Mesendoderm (in vitro differentiated cells): ENCODE measurements around the gene HEY2.
A peak's percentile ranks its signal among the peaks of the same experiment; 100 is the strongest.

Source experiments
- DNase-seq: peaks from one replicate; pipeline ENCODE4 v3.0.0; 2013
- H2AK5ac ChIP-seq: 2 replicates; pipeline ENCODE4 v1.6.1; 2013; ENCODE audit warnings: low read length, inconsistent platforms
- H2BK120ac ChIP-seq: 2 replicates; pipeline ENCODE4 v1.6.1; 2013; ENCODE audit warnings: low read depth, mild to moderate bottlenecking, low read length, moderate library complexity, mixed read lengths
- H2BK15ac ChIP-seq: replicated peaks from 2 replicates; pipeline ENCODE4 v1.6.1; 2013; ENCODE audit warnings: low read depth, mild to moderate bottlenecking, moderate library complexity
- H2BK5ac ChIP-seq: 2 replicates; pipeline ENCODE4 v1.6.1; 2013; ENCODE audit warnings: low read length, inconsistent platforms
- H3K18ac ChIP-seq: 2 replicates; pipeline ENCODE4 v1.6.1; 2013; ENCODE audit warnings: mild to moderate bottlenecking, low read length, mixed read lengths
- H3K23ac ChIP-seq: one replicate; pipeline ENCODE4 v1.6.1; 2013; ENCODE audit warnings: low read length
- H3K27ac ChIP-seq: 2 replicates; pipeline ENCODE4 v1.5.1; 2013; ENCODE audit warnings: low read depth, mild to moderate bottlenecking, inconsistent platforms, low read length, moderate library complexity
- H3K27me3 ChIP-seq: 2 replicates; pipeline ENCODE4 v1.6.1; 2013; ENCODE audit warnings: low read length, control low read depth, mild to moderate bottlenecking, inconsistent platforms; ENCODE audit not compliant: insufficient read depth, poor library complexity
- H3K36me3 ChIP-seq: 2 replicates; pipeline ENCODE4 v1.6.1; 2013; ENCODE audit warnings: low read length, inconsistent platforms; ENCODE audit not compliant: control insufficient read depth, insufficient read depth
- H3K4ac ChIP-seq: one replicate; pipeline ENCODE4 v1.6.1; 2013; ENCODE audit warnings: low read depth, mild to moderate bottlenecking, low read length, moderate library complexity
- H3K4me1 ChIP-seq: 2 replicates; pipeline ENCODE4 v1.6.1; 2013; ENCODE audit warnings: low read depth, low read length, inconsistent platforms; ENCODE audit not compliant: control insufficient read depth
- H3K4me2 ChIP-seq: 2 replicates; pipeline ENCODE4 v1.6.1; 2013; ENCODE audit warnings: low read length
- H3K4me3 ChIP-seq: 2 replicates; pipeline ENCODE4 v1.5.1; 2013; ENCODE audit warnings: mild to moderate bottlenecking, low read length
- H3K56ac ChIP-seq: one replicate; pipeline ENCODE4 v1.6.1; 2013; ENCODE audit warnings: low read length
- H3K79me1 ChIP-seq: 2 replicates; pipeline ENCODE4 v1.6.1; 2013; ENCODE audit warnings: low read length, inconsistent platforms
- H3K79me2 ChIP-seq: 2 replicates; pipeline ENCODE4 v1.6.1; 2013; ENCODE audit warnings: mild to moderate bottlenecking, low read length; ENCODE audit not compliant: control insufficient read depth, insufficient read depth
- H3K9ac ChIP-seq: 2 replicates; pipeline ENCODE4 v1.6.1; 2013; ENCODE audit warnings: low read length, inconsistent platforms
- H4K5ac ChIP-seq: one replicate; pipeline ENCODE4 v1.6.1; 2013; ENCODE audit warnings: low read length
- H4K8ac ChIP-seq: one replicate; pipeline ENCODE4 v1.6.1; 2013; ENCODE audit warnings: low read depth, mild to moderate bottlenecking, control low read depth, low read length, moderate library complexity
- WGBS: extraction: QIAGEN DNeasy Blood & Tissue Kit; methylation state at CpG from one replicate; pipeline ENCODE4 v1.1.7; 2013; ENCODE audit warnings: low lambda C conversion rate, missing lambda C conversion rate; ENCODE audit not compliant: insufficient coverage; ENCODE audit errors: extremely low coverage; 5-methylcytosine and 5-hydroxymethylcytosine counted together

Gene HEY2

DNA sequence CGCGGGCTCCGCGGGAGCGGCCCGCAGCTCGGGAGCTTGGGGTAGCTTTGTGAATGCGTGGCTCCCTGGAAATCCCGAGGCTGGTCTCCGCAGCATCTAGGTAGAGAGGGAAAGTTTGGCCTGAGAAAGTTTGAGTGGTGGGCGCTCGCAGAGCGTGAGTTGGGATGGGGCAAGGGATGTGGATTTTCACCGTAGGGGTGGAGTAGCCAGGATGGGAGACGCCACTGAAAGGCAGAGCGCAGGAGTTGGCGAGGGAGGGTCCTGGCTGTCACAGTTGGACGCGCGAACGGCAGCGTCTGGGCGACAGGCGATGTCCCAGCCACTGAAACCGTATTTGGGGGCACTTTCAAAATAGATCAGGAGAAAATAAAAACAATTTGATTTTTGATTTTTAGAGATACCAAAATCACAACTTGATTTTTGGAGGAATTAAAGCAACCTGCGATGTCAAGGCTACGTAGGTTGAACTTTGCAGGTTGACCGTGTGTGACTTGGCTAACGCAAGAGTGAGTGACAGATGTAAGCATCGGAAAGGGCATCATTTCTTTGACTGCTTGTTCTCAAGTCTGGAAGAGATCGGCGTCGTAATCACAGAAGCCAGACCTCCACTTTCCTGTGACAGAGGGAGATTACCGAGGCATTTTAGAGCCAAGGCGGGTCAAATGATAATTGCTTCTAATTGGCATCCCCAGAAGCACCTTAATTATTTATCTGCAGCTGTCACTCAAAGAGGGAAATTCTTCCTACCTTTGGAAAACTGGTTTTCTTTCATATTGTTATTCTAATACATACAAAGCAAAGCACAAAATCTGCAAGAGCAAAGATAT, 646 bp downstream of the HEY2 start:
- Histone ChIP-seq H3K4me2 (peak overlapping the region; percentile 70), H3K18ac (peak overlapping the region; percentile 26), H3K36me3 (no peaks in the 10 kb centered on the region), H3K23ac (peak overlapping the region; percentile 69), H3K4ac (no peak overlapping the region), H3K9ac (peak overlapping the region; percentile 73), H3K27me3 (no peaks in the 10 kb centered on the region), H3K4me3 (peak overlapping the region; percentile 76), H2BK15ac (no peak overlapping the region), H4K8ac (no peak overlapping the region), H3K56ac (peak overlapping the region; percentile 85), H2BK120ac (no peak overlapping the region), H2AK5ac (no peak overlapping the region), H3K79me2 (peaks cover 2% of the 10 kb centered on the region), H3K4me1 (peaks cover 5% of the 10 kb centered on the region), H2BK5ac (no peak overlapping the region), H4K5ac (no peak overlapping the region), H3K79me1 (no peaks in the 10 kb centered on the region), H3K27ac (no peak overlapping the region)
- DNase-seq, result peak; percentile 71
- WGBS, result no CpG with 5 or more reads among the region's 35 CpGs

DNA sequence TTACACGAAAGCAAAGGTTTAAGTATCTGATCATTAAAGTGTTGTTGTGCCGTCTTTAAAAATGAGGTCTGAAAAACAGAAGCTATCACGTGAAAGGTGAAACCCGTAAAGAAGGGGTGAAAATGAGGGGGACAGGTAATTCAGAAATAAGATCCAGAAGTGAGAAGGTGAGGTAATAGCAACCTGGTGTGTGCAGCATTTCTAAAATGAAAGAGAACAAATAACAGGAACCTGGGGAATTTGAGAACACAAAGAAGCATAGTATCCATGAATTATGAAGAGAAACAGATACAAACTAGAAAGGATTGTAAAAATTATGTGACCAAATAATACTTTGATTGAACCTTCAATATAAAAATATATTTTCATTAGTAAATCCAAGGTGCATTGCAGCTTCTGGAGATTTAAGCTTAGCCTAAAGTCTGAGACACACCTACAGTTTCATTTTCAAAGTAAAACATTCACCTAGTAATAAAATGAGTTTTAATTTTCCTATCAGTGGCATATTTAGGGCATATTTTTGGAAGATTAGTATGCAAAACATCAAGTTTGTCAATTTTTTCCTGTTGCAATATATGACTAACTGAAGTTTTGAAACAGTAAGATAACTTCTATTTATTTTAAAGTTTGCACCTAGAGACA, 1.4 kb downstream of the HEY2 start:
- Histone ChIP-seq H2BK15ac (no peak overlapping the region), H2BK5ac (no peak overlapping the region), H3K4ac (no peak overlapping the region), H3K36me3 (peaks cover 2% of the 10 kb centered on the region), H3K23ac (no peak overlapping the region), H4K5ac (no peak overlapping the region), H2AK5ac (no peak overlapping the region), H3K27ac (no peak overlapping the region), H2BK120ac (no peak overlapping the region), H3K79me2 (peaks cover 2% of the 10 kb centered on the region), H4K8ac (no peak overlapping the region), H3K4me3 (no peak overlapping the region), H3K4me1 (no peaks in the 10 kb centered on the region), H3K27me3 (no peaks in the 10 kb centered on the region), H3K18ac (no peak overlapping the region), H3K9ac (peak overlapping the region; percentile 39), H3K56ac (peak overlapping the region; percentile 57), H3K4me2 (peak overlapping the region; percentile 35), H3K79me1 (no peaks in the 10 kb centered on the region)
- DNase-seq, result no peak
- no CpG with 5 or more reads among the region's 4 CpGs for WGBS

DNA sequence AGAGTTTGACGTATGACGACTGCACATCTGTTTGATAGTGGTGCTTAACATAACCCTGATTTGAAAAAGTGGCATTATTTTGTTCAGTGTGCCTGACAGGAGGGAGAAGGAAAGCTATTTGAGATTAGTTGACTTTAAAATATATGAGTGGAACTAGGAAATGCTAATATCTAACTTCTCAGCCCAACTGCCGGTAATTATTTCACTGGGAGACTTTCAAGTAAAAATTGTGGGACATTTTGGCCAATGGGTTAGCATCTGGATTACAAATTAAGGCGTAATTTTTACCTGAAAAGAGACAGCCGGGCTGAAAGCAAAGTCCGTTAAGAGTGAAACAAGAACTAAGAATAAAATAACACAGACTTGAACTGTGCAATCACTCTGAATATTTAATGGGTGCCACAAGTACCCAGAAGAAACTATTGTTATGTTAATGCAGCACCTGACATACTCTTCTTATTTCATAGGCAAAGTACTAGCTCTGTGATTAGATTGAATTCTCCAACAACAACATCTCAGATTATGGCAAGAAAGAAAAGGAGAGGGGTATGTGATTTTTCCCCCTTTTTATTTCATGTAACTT, 2.0 kb downstream of the HEY2 start:
- H3K9ac ChIP-seq, result no peak overlapping the region
- DNase-seq, result no peak
- no peak overlapping the region for H3K56ac ChIP-seq
- H3K4me3 ChIP-seq, result no peak overlapping the region
- no peaks in the 10 kb centered on the region for H3K27me3 ChIP-seq
- H3K79me1 ChIP-seq, result no peaks in the 10 kb centered on the region
- H3K4me1 ChIP-seq, result no peaks in the 10 kb centered on the region
- no peak overlapping the region for H2BK5ac ChIP-seq
- WGBS, result no CpG with 5 or more reads among the region's 6 CpGs
- H3K23ac ChIP-seq, result no peak overlapping the region
- H4K8ac ChIP-seq, result no peak overlapping the region
- H3K79me2 ChIP-seq, result peaks cover 2% of the 10 kb centered on the region
- H3K4me2 ChIP-seq, result no peak overlapping the region
- H2BK120ac ChIP-seq, result no peak overlapping the region
- no peak overlapping the region for H3K18ac ChIP-seq
- H3K27ac ChIP-seq, result no peak overlapping the region
- no peak overlapping the region for H2AK5ac ChIP-seq
- no peak overlapping the region for H3K4ac ChIP-seq
- peaks cover 2% of the 10 kb centered on the region for H3K36me3 ChIP-seq
- no peak overlapping the region for H4K5ac ChIP-seq
- H2BK15ac ChIP-seq, result no peak overlapping the region

DNA sequence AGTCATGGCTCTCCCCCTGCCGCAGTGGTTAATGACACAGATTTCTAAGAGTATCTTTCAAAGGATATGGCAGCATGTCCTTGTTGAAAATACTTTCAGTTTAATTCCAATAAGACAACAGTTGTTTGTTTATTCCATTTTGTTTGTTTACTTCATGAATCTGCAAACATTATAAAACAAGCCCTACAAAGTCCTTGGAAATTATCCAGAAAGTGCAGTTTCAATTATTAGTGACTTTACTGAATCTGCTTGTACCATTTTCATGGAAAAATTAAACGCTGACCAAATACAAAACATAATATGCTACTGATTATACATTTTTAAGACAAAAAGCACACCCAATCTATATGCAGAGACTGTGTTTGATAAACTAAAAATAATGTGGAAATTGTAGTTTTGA, 3.3 kb downstream of the HEY2 start:
- H4K5ac ChIP-seq, result no peak overlapping the region
- no peak overlapping the region for H3K4me2 ChIP-seq
- H3K4me3 ChIP-seq, result no peak overlapping the region
- no peak overlapping the region for H3K56ac ChIP-seq
- no peaks in the 10 kb centered on the region for H3K79me1 ChIP-seq
- no peak overlapping the region for H3K27ac ChIP-seq
- H3K79me2 ChIP-seq, result peaks cover 2% of the 10 kb centered on the region
- H2AK5ac ChIP-seq, result no peak overlapping the region
- no peaks in the 10 kb centered on the region for H3K27me3 ChIP-seq
- H2BK120ac ChIP-seq, result no peak overlapping the region
- H2BK5ac ChIP-seq, result no peak overlapping the region
- H3K23ac ChIP-seq, result no peak overlapping the region
- no peak overlapping the region for H2BK15ac ChIP-seq
- no peak for DNase-seq
- H4K8ac ChIP-seq, result no peak overlapping the region
- no peak overlapping the region for H3K9ac ChIP-seq
- H3K18ac ChIP-seq, result no peak overlapping the region
- no peak overlapping the region for H3K4ac ChIP-seq
- no CpG with 5 or more reads among the region's 2 CpGs for WGBS
- H3K36me3 ChIP-seq, result peaks cover 5% of the 10 kb centered on the region
- H3K4me1 ChIP-seq, result no peaks in the 10 kb centered on the region

DNA sequence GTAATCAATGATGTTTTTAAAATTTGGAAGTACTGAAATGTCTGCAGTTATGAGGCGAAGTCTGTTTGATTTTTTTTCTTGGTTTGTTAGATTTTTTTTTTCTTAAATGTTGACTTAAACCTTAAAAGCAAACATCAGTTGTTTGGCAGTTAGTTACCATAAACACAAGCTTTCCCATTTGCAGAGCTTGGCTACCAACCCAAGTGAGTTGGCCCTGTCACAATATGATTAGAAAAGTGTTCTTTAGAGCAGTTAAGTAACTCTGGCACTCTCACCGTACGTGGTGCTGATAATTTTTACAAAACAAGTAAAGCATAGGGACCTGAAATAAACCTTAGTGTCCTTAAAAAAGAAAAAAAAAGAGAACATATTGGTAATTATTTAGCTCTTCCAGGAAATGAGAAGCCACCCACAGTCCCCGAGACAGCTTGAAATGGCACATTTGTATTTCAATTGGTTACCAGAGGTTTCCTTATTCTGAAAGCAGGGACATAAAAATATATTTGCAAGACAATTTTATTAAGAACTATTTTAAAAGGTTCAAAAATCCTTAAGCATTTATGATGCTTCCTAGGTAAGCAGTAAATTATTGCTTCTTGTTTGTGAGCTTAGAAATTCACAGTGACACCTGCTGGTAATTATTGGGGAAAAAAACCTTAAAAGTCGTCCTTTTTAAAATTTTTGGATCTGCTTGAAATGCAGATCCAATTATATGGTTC, 3.9 kb downstream of the HEY2 start:
- Histone ChIP-seq H3K18ac (no peak overlapping the region), H3K27me3 (no peaks in the 10 kb centered on the region), H3K79me2 (peaks cover 2% of the 10 kb centered on the region), H2BK15ac (no peak overlapping the region), H3K56ac (no peak overlapping the region), H4K8ac (no peak overlapping the region), H3K27ac (no peak overlapping the region), H4K5ac (no peak overlapping the region), H3K9ac (no peak overlapping the region), H2AK5ac (no peak overlapping the region), H2BK120ac (no peak overlapping the region), H3K4me2 (no peak overlapping the region), H2BK5ac (no peak overlapping the region), H3K36me3 (peaks cover 5% of the 10 kb centered on the region), H3K4me1 (no peaks in the 10 kb centered on the region), H3K79me1 (no peaks in the 10 kb centered on the region), H3K23ac (no peak overlapping the region), H3K4ac (no peak overlapping the region), H3K4me3 (no peak overlapping the region)
- no CpG with 5 or more reads among the region's 5 CpGs for WGBS
- peak; percentile 42 for DNase-seq
